ENCODE results near the gene HLF. TPM values are rescaled to one million over a fixed set of nuclear protein-coding genes. Genes with fewer than 3 reads are reported as not detected.

The HLF gene
- total RNA-seq, 1 experiment from 2014 or later, result not detected

DNA sequence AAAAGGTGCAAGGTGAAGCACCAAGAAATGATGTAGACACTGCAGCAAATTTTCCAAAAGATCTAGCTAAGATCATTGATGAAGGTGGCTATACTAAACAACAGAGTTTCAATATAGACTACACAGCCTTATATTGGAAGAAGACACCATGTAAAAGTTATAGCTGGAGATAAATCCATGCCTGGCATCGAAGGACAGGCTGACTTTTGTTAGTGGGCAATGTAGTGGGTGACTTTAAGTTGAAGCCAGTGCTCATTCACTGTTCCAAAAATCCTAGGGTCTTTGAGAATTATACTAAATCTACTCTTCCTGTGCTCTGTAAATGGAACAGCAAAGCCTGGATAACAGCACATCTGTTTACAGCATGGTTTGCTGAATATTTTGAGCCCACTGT, 26.4 kb downstream of the HLF start:
- H4K20me1 ChIP-seq (ENCODE audit: insufficient read depth), result no peaks in the 10 kb centered on the region
- 0 out of 2 replicates have a peak, but pooled peaks cover 4% of the 10 kb centered on the region for H3K9me3 ChIP-seq (ENCODE audit: insufficient read depth, low read depth)
- BruUV-seq (replicated peaks), result no TSS peak

GRCh38 chr17:55292094-55292493, 27.3 kb downstream of the HLF start:
- TF ChIP-seq CTCF (conservative IDR thresholded peaks at IDR 0.05) (no peak), EZH2 (IDR thresholded peaks at IDR 0.05; ENCODE audit: low read depth) (no peak)
- Histone ChIP-seq H3K36me3 (ENCODE audit: low read depth) (no peaks in the 10 kb centered on the region), H3K4me1 (replicated peaks; ENCODE audit: insufficient read depth) (peaks cover 12% of the 10 kb centered on the region), H3K9me2 (ENCODE audit: insufficient read depth) (no peaks in the 10 kb centered on the region), H3K9me3 (ENCODE audit: insufficient read depth, low read depth) (0 out of 2 replicates have a peak, but pooled peaks cover 4% of the 10 kb centered on the region), H3F3A (ENCODE audit: insufficient read depth, low read depth) (peaks cover 7% of the 10 kb centered on the region; the same call in 1 of the 2 replicates), H2AFZ (no peak overlapping the region), H3K27ac (no peak overlapping the region), H3K4me2 (no peak overlapping the region), H3K27me3 (ENCODE audit: insufficient read depth, low read depth) (no peaks in the 10 kb centered on the region), H3K79me2 (ENCODE audit: low read depth) (no peaks in the 10 kb centered on the region), H3K4me3 (no peak overlapping the region), H4K20me1 (ENCODE audit: insufficient read depth) (no peaks in the 10 kb centered on the region)
- intact Hi-C loops (cut with micrococcal nuclease; ENCODE audit: unreplicated experiment), result no loop called here
- BruUV-seq (replicated peaks), result no TSS peak
- ChIA-PET CTCF (no interaction called here), POLR2A (ENCODE audit: unreplicated experiment) (no interaction called here)
- DNase-seq, result no peak

More for the DNA sequence above, 26.4 kb downstream of the HLF start:
- Histone ChIP-seq H3K4me1 (replicated peaks; ENCODE audit: insufficient read depth) (peaks cover 21% of the 10 kb centered on the region), H3F3A (ENCODE audit: insufficient read depth, low read depth) (peaks cover 15% of the 10 kb centered on the region; the same call in 1 of the 2 replicates), H3K9me2 (ENCODE audit: insufficient read depth) (no peaks in the 10 kb centered on the region), H3K79me2 (ENCODE audit: low read depth) (no peaks in the 10 kb centered on the region), H3K27ac (no peak overlapping the region), H3K4me2 (no peak overlapping the region), H3K27me3 (ENCODE audit: insufficient read depth, low read depth) (no peaks in the 10 kb centered on the region), H3K36me3 (ENCODE audit: low read depth) (no peaks in the 10 kb centered on the region), H2AFZ (no peak overlapping the region), H3K4me3 (no peak overlapping the region)
- ChIA-PET POLR2A (ENCODE audit: unreplicated experiment) (no interaction called here), CTCF (no interaction called here)
- no peak for TF ChIP-seq CTCF (conservative IDR thresholded peaks at IDR 0.05)
- no peak for TF ChIP-seq EZH2 (IDR thresholded peaks at IDR 0.05; ENCODE audit: low read depth)
- intact Hi-C loops (cut with micrococcal nuclease; ENCODE audit: unreplicated experiment), result no loop called here
- DNase-seq, result no peak

DNA sequence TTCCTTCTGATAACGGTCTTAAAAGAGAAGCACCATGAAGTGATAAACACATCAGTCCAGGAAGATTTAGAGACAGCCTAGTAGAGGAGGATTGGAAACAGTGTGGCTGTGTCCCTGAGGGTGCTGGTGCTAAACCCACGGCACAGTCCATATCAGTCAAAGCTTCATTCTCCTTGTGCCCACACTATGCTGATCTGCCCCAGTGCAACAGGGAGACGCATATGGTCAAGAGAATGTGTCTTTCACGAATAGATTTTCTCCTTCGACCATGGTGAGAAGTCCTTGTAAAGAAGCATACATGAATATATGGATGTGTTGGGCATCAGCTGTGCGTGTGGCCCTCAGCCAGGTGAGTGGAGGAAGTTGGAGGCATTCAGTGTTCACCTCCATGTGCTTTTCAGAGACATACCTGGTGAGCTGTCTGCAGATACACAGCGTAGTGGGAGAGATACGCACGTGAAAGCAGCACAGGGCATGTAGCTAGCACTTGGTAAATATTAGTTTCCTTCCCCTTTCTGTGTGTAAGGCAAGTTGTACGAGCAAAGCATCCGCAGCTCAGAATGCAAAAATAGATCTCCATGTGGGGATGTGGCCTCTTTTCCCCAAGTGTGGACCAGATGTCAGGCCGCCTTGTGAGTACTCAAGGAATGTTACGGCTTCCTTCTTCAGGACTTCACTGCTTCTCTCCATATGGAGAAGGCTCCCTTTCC, 29.4 kb downstream of the HLF start:
- intact Hi-C loops (cut with micrococcal nuclease; ENCODE audit: unreplicated experiment), result no loop called here

More for the DNA sequence above, 29.4 kb downstream of the HLF start:
- H3K9me2 ChIP-seq (ENCODE audit: insufficient read depth), result no peaks in the 10 kb centered on the region
- no peaks in the 10 kb centered on the region for H3K36me3 ChIP-seq (ENCODE audit: low read depth)
- H3F3A ChIP-seq (ENCODE audit: insufficient read depth, low read depth), result no peaks in the 10 kb centered on the region
- H2AFZ ChIP-seq, result no peak overlapping the region
- no peaks in the 10 kb centered on the region for H4K20me1 ChIP-seq (ENCODE audit: insufficient read depth)
- H3K4me1 ChIP-seq (replicated peaks; ENCODE audit: insufficient read depth), result no peaks in the 10 kb centered on the region
- no peaks in the 10 kb centered on the region for H3K27me3 ChIP-seq (ENCODE audit: insufficient read depth, low read depth)
- H3K27ac ChIP-seq, result no peak overlapping the region
- H3K9me3 ChIP-seq (ENCODE audit: insufficient read depth, low read depth), result 0 out of 2 replicates have a peak, but pooled peaks cover 4% of the 10 kb centered on the region
- no peaks in the 10 kb centered on the region for H3K79me2 ChIP-seq (ENCODE audit: low read depth)
- no TSS peak for BruUV-seq (replicated peaks)
- DNase-seq, result no peak
- POLR2A ChIA-PET (ENCODE audit: unreplicated experiment), result no interaction called here
- H3K4me2 ChIP-seq, result no peak overlapping the region
- no peak for TF ChIP-seq CTCF (conservative IDR thresholded peaks at IDR 0.05)
- TF ChIP-seq EZH2 (IDR thresholded peaks at IDR 0.05; ENCODE audit: low read depth), result no peak
- no peak overlapping the region for H3K4me3 ChIP-seq
- CTCF ChIA-PET, result no interaction called here

All from PC-9 (cell line).